Pericardium fibroblast (primary cell): ENCODE measurements around the gene GUF1. TPM values are rescaled to one million over a fixed set of nuclear protein-coding genes. Genes with fewer than 3 reads are reported as not detected.

Experiments
- total RNA-seq: library from RNA; depleted of rRNA; stranded (reverse); fragments of >200 nt; gene quantifications from 2 replicates; pipeline ENCODE4 v1.2.3, GENCODE V29; 2015

GUF1 gene
- 11.6 and 17.7 TPM in 2 replicates for total RNA-seq

GRCh38 chr4:44678094-44679041 is at the start of gene GUF1:
GUF1 (plus strand) TSS chr4:44678420; CDS start chr4:44678623, 203 bp downstream.

GRCh38 chr4:44651425-44651824 is 26.8 kb upstream of the GUF1 start, which contains the start of gene YIPF7:
YIPF7 (minus strand) TSS chr4:44651625; CDS start chr4:44650100, 1,525 bp downstream.

GRCh38 chr4:44726038-44726871 is 48.0 kb downstream of the GUF1 start, which contains the start of gene GNPDA2:
GNPDA2 (minus strand) TSS chr4:44726556; CDS start chr4:44722207, 4,349 bp downstream.

Other genes with a start within 250 kb of the GUF1 start
- gene KCTD8, start 229.6 kb upstream of the GUF1 start, total RNA-seq, result 0.35 and 0.43 TPM in 2 replicates
- not detected in 2 replicates for gene YIPF7, start 26.8 kb upstream of the GUF1 start, total RNA-seq
- gene GNPDA2, start 48.1 kb downstream of the GUF1 start, total RNA-seq, result 19.4 and 29.7 TPM in 2 replicates